MV-4-11 (cell line): ENCODE results near the gene TMEM254.
A peak's percentile ranks its signal among the peaks of the same experiment; 100 is the strongest.
"Not testable (repeated sequence)": the region's sequence is repeated elsewhere in the genome, so short reads cannot be mapped to it uniquely, and the experiment has no call there.

ENCODE experiments used
- DNase-seq: peaks from one replicate; lab custom pipeline; 2025; lab: John Stamatoyannopoulos, UW

The TMEM254 gene, protein sequence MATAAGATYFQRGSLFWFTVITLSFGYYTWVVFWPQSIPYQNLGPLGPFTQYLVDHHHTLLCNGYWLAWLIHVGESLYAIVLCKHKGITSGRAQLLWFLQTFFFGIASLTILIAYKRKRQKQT

DNA sequence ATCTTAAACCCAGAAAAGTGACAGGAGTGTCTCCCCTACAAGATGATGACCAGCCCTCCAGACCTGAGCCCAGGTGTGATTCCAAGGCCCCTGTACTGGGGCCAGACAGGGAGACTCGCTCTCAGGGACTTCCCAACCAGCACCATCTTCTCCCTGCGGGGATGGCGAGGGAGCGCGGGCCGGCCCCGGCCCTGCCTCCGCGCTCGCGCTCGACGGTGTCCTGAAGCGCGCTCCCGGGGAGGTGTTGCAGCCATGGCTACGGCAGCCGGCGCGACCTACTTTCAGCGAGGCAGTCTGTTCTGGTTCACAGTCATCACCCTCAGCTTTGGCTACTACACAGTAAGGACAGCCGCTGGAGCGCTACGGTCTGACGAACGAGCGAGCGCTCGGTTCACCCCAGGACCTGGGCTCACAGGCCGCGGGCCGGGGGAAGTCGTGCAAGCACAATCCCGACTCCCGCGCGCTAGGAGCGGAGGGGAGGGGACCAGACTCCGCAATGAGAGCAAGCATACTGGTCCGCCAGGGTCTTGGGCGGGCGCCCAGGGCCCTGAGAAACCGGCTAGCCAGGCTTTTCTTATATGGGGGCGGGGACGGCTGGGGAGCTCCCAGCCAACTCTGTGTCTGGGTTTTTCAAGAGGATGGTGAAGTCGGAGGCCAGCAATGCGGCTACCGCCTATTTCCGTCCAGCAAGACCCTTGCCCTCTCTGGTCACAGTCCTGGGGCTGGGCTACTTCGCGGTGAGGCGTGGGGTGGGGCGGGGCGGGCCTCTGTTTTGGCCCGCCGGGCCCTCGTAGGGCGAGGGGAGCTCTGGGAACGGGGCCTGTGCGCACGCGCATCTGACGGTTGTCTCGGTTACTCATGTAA, at the start of gene TMEM254:
TMEM254 (plus strand) TSS at position 218 of the 864 bp plus-strand sequence; CDS start at position 253, 35 bp downstream.
- DNase-seq = peak; percentile 92

DNA sequence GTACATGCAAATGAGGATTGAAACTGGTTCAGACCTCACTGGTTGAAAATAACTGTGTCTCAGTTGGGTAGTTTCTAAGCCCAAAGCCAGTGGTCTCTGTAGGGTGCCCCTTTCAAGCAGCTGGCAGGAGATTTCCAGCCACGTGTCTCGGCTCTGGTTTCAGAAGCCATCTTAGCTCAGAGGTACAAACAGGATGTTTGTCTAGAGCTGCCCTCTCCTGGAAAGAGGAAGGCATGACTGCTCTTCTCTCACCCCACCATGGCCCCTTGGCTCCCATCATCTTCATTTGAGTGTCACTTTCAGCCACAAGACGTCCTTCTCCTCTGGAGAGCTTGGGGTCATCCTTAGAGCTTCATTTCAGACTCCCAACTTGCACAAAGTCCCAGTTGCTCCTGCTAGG, 49.3 kb upstream of the TMEM254 start:
- DNase-seq = peak; percentile 59

DNA sequence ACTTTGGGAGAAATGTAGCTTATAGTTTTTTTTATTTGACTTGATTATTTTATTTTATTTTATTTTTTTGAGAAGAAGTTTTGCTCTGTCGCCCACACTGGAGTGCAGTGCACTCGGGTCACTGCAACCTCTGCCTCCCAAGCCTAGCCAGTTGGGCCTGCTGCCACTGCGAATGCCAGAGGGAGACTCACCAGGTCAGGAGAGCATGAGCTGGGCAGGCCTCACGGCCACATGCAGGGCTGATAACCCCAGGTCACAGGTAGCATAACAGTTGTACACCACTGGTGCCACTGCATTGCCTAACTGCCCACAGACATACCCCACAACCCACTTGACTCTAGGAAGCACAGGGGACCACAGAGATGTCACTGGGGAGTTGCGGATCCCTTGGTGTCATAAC, 48.6 kb upstream of the TMEM254 start:
- DNase-seq = not testable (repeated sequence)

DNA sequence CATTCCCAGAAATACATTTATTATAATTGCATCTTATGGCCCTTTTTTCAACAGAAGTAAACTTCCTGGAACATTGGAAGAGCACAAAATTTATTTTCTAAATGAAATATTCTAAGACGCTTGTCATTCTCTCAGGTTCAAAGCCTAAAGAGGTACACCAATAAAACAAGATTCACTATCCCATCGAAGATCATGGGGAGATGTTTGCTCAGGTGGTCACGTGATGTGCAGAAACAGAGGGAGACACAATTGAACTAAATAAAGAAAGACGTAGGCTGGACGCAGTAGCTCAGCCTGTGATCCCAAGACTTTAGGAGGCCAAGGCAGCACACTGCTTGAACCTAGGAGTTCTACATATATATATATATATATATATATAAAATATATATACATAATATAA, 46.0 kb upstream of the TMEM254 start:
- DNase-seq = no peak

DNA sequence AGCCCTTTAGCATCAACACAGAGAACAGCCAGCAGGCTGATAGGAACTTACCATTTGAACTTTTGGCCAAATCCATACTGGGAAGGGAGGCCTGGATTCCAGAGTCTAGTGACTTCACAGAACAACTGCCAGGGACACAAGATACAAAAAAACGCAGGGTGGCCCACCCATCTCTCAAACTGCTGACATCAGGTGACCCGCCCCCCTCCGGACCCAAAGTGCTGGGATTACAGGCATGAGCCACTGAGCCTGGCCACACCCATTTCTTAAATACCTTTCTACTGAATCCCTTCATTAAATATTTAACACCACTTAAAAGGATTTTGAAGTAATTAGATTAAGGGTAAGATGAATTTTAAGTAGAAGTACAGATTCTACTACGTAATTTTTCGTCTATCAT, 43.7 kb upstream of the TMEM254 start:
- DNase-seq = not testable (repeated sequence)

DNA sequence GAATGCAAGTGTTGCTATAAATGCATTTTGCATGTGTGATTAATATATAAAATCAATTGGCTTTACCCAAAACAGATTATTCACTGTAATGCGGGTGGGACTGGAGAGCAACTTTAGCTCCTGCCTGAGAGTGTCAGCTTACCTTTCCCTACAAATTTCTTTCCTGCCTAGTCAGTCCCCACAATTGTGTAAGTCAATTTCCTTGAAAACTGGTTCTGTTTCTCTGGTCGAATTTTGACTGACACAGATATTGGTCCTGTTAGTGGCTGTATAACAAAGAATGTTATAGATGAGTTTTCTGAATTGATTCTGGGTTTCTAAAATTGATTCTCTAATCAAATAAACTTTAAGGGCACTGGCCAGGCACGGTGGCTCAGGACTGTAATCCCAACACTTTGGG, 43.0 kb upstream of the TMEM254 start:
- DNase-seq = not testable (repeated sequence)

DNA sequence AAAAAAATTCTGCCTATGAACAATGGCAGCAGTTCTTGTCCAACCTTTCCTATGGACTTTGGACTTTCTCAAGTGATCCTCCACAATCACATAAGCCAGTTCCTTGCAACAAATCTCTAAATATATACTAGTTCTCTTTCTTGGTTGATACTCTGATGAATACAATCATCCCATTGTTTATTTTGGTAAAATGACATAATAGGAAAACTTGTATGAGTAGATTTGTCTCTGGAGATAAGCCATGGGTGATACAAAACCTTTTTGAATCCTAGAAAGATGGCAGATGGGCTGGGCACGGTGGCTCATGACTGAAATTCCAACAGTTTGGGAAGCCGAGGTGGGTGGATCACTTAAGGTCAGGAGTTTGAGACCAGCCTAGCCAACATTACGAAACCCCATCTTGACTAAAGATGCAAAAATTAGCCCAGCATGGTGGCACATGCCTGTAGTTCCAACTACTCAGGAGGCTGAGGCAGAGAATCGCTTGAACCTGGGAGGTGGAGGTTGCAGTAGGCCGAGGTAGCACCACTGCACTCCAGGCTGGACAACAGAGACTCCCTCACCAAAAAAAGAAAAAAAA, 41.5 kb upstream of the TMEM254 start:
- not testable (repeated sequence) for DNase-seq

DNA sequence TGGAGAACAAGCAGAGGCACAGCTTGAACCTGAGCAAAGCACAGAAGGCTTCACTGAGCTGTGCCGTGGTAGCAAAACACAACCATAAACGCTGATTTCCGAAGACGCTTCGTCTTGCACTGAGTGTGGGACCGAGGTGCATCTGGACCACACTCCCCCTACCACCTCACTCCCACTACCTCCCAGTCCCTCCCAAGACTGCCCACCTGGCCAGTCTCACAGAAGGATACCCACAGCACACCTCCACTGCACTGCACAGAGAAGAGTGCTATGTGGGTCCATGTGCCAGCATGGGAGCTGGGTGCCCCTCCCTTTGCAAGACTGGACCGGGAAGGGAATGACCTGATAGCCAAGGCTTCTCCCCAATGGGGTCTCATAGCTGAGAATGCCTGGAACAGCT, 40.2 kb upstream of the TMEM254 start:
- not testable (repeated sequence) for DNase-seq

DNA sequence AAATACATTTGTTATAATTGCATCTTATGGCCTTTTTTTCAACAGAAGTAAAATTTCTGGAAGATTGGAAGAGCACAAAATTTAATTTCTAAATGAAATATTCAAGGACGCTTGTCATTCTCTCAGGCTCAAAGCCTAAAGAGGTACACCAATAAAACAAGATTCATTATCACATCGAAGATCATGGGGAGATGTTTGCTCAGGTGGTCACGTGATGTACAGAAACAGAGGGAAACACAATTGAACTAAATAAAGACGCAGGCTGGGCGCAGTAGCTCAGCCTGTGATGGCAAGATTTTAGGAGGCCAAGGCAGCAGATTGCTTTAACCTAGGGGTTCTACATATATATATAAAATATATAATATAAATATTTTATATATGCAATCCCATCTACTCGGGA, 37.3 kb upstream of the TMEM254 start:
- DNase-seq = no peak

DNA sequence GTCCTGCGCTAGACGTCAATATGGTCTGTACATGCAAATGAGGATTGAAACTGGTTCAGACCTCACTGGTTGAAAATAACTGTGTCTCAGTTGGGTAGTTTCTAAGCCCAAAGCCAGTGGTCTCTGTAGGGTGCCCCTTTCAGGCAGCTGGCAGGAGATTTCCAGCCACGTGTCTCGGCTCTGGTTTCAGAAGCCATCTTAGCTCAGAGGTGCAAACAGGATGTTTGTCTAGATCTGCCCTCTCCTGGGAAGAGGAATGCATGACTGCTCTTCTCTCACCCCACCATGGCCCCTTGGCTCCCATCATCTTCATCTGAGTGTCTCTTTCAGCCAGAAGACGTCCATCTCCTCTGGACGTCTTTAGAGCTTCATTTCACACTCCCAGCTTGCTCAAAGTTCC, 33.5 kb upstream of the TMEM254 start:
- not testable (repeated sequence) for DNase-seq

DNA sequence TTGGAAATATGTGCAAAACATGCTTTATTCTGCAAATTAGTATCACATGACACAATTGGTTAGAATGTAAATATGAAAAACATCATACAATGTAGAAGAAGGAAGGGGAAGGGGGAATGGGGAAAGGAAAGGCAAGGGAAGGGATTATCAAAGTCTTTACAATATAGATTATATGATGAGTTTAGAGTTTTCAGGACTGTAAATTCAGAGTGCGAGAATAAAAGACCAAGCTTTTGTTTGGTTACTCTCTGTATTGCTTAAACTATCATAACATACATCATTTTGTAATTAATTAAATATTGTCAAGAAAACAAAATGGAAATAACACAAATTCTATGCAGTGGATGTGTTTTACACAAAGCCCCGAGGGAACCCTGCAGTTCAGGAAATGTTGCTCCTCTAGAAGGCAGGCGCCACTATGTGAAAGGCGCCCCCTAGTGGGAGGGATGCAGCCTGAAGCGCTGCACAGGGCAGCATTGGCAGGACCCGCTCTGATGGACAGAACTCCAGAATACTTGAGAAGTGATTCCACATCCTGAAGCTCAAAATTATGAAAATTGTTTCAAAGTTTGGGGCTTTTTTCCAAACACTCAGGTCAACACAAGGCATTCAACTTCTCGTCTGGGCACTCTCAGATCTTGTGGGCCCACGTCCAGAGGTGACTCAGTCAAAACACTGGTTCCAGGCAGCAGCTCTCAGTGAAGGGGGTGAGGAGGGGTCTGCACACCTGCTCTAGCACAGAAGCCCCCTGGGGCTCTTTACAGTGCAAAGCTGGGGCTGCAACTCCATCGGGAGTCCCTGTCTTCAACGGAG, 31.6 kb upstream of the TMEM254 start:
- peak; percentile 59 for DNase-seq

DNA sequence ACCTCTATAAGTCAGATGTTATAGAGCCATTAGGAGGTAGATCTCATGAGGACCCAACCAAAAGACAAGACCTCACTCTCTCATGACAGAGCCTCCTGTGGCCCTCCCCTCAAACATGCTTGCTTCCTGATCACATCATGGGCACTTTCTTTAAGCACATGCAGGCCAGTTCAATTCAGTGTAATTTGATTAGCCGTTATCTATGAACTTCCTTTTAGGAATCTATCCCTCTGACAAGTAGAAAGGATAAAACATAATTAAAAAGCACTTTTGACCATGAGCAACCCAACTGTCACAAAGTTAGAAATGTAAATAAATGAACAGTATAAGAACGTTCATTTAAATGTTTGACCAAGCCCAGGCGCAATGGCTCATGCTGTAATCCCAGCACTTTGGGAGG, 27.7 kb upstream of the TMEM254 start:
- DNase-seq = no peak

DNA sequence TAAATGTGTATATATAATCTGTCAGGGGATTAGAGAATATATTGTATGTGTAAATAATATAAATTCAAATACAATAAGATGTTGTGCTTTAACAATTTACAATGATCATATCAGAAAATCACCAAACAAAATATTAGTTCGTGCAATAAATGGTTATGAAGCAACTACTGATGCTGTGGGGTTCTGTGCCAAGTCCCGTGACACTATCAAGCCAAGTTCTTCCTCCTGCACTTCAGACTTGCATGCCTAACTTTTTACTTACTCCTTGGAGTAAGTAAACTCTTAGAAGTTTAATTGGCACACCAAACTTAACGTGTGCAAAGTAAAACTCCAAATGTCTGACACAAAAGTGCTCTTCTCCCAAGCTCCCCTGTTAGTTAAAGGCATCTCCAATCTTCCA, 26.5 kb upstream of the TMEM254 start:
- DNase-seq = no peak

DNA sequence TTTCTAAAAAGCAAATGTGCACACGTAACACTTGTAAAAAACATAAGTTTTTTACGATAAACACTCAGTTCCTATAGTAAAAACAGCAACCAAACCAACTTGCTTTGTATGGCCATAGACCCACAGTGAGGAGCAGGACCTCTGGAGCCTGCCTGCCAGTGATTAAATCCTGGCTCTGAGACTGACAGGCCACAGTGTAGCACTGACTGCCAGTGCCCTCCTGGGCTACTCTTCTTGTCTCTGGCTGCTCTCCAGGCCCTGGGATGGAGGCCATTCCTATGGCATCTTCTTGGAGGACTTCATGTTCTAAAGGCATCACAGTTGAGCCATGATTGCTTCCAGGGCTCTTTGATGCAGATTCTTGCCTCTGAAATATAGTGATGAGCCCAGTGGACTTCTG, 22.7 kb upstream of the TMEM254 start:
- DNase-seq = no peak

DNA sequence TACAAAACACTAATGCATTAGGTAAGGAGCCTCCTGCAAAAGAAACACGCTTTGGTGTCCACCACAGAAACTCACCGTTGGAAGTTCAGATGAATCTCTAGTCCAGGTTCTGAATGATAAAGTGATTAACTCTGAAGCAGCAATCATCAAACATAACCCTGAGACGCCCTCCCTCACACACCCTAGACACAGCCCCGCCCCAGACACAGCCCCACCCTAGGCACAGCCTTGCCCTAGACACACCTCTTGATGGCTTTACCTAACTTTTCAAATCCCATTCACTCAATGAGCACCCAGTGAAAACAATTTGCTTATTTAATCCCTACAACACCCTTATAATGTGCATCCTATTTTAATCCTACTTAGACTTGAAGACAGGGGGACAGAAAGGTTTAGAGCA, 21.3 kb upstream of the TMEM254 start:
- no peak for DNase-seq

DNA sequence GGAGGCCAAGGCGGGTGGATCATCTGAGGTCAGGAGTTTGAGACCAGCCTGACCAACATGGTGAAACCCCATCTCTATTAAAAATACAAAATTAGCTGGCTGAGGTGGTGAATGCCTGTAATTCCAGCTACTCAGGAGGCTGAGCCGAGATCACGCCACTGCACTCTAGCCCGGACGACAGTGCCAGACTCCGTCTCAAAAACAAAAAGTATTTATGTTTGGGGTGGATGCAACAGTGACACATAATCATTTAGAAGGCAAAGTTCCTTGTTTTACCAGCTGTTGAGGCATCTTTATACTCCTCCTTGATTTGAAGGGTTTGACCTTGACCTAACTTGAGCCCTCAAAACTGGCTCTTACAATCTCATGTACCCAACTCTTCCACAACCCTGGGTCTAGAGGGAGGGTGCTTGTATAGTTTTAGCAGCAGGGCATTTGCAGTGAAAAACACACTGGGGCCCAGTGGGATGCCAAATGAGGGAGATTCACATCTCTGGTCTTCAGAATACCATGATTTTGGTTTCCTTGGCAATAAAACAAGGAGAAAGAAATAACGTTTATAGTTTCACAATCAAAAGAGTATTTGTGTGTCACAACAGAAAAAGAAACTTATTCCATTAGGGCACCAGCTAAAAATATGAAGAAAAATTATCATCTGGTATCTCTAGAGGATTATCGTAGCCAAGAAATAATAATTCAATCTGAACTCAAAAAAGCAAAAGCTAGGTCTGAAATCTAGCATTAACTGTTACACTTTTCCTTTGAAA, 14.2 kb upstream of the TMEM254 start:
- DNase-seq = no peak

DNA sequence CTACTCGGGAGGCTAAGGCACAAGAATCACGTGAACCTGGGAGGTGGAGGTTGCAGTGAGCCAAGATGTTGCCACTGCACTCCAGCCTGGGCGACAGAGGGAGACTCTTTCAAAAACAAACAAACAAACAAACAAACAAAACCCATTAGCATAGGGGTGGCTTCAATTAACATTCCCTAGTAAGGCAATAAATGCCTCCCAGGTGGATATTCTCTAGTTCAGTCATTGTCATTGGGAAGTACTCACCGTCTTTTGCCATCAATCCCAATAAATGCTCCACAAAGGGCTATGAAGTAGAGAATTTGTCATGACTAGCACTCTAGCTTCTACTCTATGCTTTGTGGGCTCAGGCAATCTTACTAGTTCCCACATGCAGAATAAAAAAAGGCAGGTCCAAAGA, 11.7 kb upstream of the TMEM254 start:
- DNase-seq = no peak

DNA sequence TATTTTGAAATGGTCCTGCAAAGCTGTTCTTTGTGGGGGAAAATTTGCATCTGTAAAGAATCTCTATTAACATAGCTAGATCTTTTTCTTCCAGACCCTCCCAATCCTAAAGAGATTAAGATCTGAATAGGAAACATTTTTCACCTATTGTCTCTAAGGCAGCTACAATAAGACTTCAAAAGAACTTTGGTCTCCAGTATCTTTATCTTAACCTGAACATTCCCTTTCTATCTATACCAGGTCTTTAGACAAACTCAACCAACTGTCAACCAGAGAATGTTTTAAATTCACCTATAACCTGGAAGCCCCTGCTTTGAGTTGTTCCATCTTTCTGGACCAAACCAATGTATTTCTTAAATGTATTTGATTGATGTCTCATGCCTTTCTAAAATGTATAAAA, 10.6 kb upstream of the TMEM254 start:
- not testable (repeated sequence) for DNase-seq

DNA sequence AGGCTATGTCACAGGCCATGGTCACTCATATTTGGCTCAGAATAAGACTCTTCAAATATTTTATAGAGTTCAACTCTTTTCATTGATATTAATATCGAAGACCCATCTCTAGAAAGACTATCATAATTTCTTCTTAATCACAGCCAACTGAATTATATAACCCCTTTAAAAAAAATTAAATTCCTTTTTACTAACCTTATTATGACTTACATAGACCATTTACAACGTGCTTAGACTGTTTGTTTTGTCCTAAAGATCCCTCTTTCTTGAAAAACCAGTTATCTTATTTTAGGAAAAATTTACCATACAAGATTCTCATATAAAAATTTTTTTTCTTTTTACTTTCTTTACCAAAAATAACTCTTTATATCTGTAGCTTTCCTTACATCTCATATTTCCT, 10.2 kb upstream of the TMEM254 start:
- DNase-seq = no peak

DNA sequence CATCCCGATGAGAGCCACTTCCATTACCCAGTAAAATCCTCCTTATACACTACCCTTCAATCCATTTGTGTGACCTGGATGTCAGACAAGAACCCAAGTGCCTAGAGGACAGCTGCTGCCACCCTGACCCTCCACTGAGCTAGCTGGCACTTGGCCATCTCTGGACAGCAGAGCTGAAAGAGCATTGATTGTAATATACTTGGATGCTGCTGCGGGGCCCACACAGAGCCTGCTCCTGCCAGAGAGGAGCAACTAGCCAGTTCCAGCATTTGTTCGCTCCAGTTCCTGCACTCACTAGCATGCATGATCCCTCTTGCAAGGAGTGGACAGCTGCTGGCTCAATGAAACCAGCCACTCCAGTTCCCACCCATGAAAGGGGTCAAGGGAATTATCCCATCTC, 8.4 kb upstream of the TMEM254 start:
- no peak for DNase-seq

DNA sequence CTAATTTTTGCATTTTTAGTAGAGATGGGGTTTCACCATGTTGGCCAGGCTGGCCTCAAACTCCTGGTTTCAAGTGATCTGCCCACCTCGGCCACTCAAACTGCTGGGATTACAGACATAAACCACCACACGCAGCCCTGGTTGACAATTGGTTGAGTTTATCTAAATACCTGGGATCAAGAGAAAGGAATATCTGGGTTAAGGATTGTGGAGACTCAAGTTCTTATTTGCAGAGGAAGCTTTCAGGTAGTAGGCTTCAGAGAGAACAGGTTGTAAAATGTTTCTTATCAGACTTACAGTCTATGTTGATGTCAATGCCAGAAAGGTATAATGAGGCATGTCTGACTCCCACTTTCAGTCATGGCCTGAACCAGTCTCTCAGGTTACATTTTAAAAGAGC, 5.9 kb upstream of the TMEM254 start:
- no peak for DNase-seq

DNA sequence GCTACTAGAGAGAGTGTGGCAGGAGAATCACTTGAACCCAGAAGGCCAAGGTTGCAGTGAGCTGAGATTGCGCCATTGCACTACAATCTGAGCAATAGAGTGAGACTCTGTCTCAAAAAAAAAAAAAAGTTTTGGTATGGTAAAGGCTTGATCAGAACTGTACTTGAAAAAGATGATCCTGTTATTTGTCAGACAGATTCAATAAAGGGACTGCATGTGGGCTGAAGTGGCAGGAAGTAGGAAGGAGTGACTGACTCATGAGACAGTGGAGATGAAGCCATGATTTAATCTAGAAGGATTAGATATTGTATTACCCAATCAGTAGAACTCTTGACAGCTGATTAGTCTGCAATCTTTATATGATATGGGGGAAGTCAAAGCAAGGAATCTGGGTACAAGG, 2.7 kb upstream of the TMEM254 start:
- peak; percentile 81 for DNase-seq
